ACHN (cell line): ENCODE data around the gene B4GALT3.
"Not testable (repeated sequence)": the region's sequence is repeated elsewhere in the genome, so short reads cannot be mapped to it uniquely, and the experiment has no call there.

Source experiments
- DNase-seq: peaks from one replicate; pipeline ENCODE4 v3.0.0-alpha.2; 2015
- in situ Hi-C: cut with HindIII; loops from 2 replicates; pipeline ENCODE4 v1.10.0; 2017; ENCODE audit warnings: low sequenced_read_pairs, low pct_ligation_motif_present, low pct_unique_long_range_greater_than_20kb

The B4GALT3 gene

DNA sequence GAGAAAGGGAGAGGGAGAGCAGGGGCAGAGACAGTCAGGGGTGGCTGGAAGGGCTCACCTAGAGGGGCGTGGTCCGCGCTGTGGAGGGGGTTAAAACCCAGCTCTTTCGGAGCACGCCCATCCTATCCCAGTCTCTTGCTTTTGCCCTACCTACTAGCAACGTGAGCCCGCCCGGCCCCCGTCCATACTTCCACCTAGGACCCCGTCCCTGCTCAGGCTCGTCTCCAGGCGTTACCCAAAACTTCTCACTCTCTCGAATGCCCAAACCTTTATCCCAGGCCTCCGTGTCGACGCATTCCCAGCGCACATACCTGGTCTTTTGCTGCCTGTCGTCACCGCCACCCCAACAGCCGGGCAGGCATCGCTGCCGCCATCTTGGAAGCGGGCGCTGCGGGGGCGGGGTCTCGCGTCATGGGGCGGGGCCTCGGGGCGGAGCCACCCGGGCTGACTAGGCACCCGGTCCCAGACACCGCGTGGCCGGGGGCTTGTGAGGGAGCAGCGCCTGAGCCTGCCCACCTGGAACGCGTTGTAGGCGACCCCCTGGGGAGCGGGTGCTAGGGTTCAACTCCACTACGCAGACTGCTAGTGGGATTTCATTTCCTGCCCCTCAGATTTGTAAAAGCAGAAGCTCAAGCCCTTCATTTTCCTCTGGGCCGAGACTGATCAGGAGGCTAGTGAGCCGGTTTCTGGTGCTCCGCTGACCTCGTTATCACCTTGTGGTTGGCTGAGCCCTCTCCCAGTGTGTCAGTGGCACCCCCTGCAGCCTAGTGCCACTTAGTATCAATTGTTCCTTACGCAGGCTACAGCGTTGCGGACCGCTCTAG, at the start of gene B4GALT3:
Gene B4GALT3 (minus strand): TSS at position 396 of the 824 bp plus-strand sequence. CDS start 1,447 bp downstream, outside the sequence.
- in situ Hi-C loops: no loop called here
- peak; percentile 82 for DNase-seq

GRCh38 chr1:161226759-161227158, 49.5 kb upstream of the B4GALT3 start:
- no peak for DNase-seq
- in situ Hi-C loops: loop anchor here (10.0 kb wide), 1 partner anchor 148 kb away; no protein-coding TSS in a partner anchor

- DNase-seq: no peak
- in situ Hi-C loops: loop anchor here (10.0 kb wide), 1 partner anchor 148 kb away; no protein-coding TSS in a partner anchor
These were observed 49.0 kb upstream of the B4GALT3 start for GRCh38 chr1:161226320-161226711.

DNA sequence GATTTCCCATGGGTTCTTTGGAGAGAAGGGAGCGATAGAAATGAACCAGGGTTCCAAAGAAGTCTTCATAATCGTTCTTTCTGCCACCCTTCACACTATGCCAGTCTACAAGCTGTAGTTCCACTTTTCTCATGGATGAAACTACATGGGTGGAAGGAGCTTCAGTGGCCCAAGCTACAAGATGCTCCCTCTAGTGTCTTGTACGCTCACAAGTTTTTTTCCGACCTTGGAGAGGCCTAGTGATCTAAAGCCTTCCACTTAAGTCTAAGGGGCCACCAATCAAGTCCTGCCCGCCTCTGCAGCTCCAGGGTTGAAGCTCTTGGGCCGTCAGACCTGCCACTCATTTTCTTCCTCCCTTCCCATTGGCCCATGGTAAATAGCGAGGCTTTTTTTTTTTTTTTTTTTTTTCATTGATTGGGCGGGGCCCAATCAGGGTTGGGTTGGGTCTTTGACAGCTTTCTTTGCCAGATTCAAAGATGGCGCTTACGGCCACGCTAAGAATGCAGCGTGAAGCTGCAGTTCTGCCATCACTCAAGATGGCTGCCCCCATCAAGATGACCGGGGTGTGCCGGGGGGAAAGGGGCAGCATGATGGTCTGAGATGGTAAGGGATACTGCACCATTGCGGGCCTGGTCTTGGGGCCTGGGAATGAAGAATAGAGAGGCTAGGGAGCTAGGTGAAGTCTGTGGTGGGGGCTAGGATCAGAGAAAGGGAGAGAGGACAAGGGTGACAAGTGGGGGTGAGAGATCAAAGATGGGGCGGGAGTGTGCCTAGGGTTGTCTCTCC, 48.4 kb upstream of the B4GALT3 start, which contains the start of gene TOMM40L:
Gene TOMM40L (plus strand): TSS at position 527 of the 786 bp plus-strand sequence. CDS start 430 bp downstream, outside the sequence.
- in situ Hi-C loops: loop anchor here (10.0 kb wide), 1 partner anchor 149 kb away; no protein-coding TSS in a partner anchor
- DNase-seq: peak; percentile 99

- in situ Hi-C loops: loop anchor here (10.0 kb wide), 1 partner anchor 150 kb away; no protein-coding TSS in a partner anchor
- DNase-seq: no peak
These were observed 47.8 kb upstream of the B4GALT3 start for GRCh38 chr1:161225178-161225533.

GRCh38 chr1:161224695-161225087, 47.4 kb upstream of the B4GALT3 start:
- in situ Hi-C loops: loop anchor here (10.0 to 25.0 kb wide), 2 partner anchors 88 to 150 kb away; partner anchors contain the start of genes MPZ and SDHC
- DNase-seq: not testable (repeated sequence)

GRCh38 chr1:161223805-161224694, 46.7 kb upstream of the B4GALT3 start:
- DNase-seq: no peak
- in situ Hi-C loops: loop anchor here (10.0 to 25.0 kb wide), 2 partner anchors 88 to 151 kb away; partner anchors contain the start of genes MPZ and SDHC

- no peak for DNase-seq
- in situ Hi-C loops: loop anchor here (10.0 to 25.0 kb wide), 2 partner anchors 90 to 152 kb away; partner anchors contain the start of genes MPZ and SDHC
These were observed 45.1 kb upstream of the B4GALT3 start for GRCh38 chr1:161222175-161223019.

DNA sequence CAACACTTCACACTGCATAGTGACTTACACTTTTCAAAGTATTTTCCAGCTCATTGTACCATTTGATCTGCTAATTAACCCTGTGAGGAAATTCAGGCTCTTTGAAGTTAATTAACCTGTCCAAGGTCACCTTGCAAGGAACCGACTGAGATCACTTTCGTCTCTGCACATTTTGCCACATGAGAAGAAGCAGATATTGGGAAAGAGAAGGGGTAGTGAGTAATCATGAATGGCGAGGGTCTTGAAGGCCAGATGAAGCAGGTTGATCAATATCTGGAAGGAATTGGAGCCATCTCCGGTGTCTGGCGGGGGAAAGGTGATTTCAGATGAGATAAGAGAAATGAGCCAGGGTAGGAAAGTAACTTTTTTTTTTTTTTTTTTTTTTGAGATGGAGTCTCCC, 42.7 kb upstream of the B4GALT3 start:
- in situ Hi-C loops: loop anchor here (10.0 to 25.0 kb wide), 2 partner anchors 92 to 155 kb away; partner anchors contain the start of genes MPZ and SDHC
- no peak for DNase-seq

DNA sequence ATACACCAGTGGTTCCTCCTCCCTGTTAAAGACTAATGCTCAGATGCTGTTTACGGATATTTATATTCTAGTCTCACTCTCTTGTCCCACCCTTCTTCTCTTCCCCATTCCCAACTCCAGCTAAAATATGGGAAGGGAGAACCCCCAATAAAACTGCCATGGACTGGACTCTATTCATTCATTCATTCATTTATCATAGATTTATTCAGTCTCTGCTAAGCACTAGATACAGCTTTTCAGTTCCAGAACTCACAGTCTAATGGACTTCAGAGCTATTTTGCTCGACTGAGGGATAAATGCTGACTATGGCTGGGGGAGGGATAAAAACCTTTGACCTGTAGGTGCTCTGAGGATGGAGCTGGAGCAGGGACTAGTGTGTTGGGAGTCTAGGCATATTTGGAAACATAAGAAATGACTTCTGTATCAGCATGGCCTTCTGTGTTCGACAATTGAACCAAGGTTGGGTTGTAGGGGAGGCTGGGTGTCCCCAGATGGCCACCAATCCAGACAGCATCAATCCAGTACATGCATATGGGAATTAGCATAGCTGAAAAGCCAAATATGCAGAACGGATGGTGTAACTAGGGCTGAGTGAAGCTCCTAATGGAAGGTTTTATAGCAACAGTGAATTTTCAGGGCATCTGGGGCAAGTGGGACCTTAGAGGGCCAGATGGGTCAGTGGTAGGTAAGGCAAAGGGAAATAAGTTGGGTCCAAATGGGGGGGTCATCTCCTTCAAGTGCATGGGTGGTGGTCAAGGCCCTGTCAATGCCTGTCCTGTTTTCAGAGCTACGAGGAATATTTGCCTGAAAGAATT, 42.0 kb upstream of the B4GALT3 start:
- in situ Hi-C loops: loop anchor here (25.0 kb wide), 1 partner anchor 93 kb away; the partner anchor contains the start of genes MPZ and SDHC

DNA sequence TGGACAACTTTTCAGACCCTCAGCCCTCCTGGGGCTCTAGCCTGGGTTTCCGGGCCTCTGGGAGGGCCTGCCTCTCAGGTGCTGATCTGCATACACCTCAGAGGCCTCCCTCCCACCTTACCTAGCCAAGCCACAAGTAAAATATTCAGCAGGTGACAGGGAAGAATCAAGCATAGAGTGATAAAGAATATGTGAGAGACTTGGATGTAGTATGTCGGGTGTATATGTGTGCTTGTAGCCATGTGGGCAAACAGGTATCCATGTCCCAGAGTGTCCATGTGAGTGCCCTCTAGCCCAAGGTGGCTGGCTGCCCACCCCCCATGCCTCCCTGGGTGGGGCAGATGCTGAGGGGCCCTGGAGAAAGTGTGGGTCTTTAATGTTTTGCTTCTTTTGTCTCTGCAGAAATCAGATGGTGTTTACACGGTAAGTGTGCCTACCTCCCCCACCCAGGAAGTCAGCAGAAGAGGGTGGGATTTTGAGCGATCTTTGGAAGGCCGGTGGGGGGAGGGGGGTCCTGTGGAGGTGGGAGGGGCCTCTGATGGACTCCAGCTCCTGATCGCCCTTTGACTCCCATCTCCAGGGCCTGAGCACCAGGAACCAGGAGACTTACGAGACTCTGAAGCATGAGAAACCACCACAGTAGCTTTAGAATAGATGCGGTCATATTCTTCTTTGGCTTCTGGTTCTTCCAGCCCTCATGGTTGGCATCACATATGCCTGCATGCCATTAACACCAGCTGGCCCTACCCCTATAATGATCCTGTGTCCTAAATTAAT, 41.2 kb upstream of the B4GALT3 start:
- no peak for DNase-seq
- in situ Hi-C loops: loop anchor here (25.0 kb wide), 1 partner anchor 94 kb away; the partner anchor contains the start of genes MPZ and SDHC

More for the DNA sequence above, 42.0 kb upstream of the B4GALT3 start:
- DNase-seq: no peak

- in situ Hi-C loops: loop anchor here (25.0 kb wide), 1 partner anchor 94 kb away; the partner anchor contains the start of genes MPZ and SDHC
- DNase-seq: no peak
These were observed 40.5 kb upstream of the B4GALT3 start for GRCh38 chr1:161217831-161218230.

GRCh38 chr1:161216945-161217712, 39.8 kb upstream of the B4GALT3 start:
- in situ Hi-C loops: loop anchor here (25.0 kb wide), 1 partner anchor 95 kb away; the partner anchor contains the start of genes MPZ and SDHC
- peak; percentile 26 for DNase-seq

GRCh38 chr1:161215076-161215475, 37.8 kb upstream of the B4GALT3 start, which contains the start of gene FCER1G:
TSS of gene FCER1G (plus strand) at chr1:161215295. CDS start at chr1:161215322, 27 bp downstream.
- in situ Hi-C loops: loop anchor here (25.0 kb wide), 1 partner anchor 97 kb away; the partner anchor contains the start of genes MPZ and SDHC
- DNase-seq: no peak
